Retina (tissue), 1 donor: ENCODE measurements around the gene CLK2.
"Not testable (repeated sequence)": the region's sequence is repeated elsewhere in the genome, so short reads cannot be mapped to it uniquely, and the experiment has no call there.

Source experiments
- DNase-seq: peaks from one replicate; pipeline ENCODE4 v3.0.0-alpha.2; 2016

The CLK2 gene

GRCh38 chr1:155241069-155241679, 32.1 kb downstream of the CLK2 start:
- peak; percentile 74 for DNase-seq

DNA sequence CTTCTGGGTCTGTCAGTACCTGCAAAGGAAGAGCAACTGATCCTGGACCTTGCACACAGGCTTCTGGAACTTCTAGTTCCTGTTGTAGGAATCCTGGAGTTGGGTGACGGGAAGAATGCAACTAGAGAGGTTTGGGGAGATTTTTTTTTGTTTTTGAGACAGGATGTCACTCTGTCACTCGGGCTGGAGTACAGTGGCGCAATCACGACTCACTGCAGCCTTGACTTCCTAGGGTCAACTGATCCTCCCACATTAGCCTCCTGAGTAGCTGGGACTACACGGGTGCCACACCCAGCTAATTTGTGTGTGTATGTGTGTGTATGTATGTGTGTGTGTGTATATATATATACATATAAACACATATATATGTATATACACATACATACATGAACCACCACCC, 36.9 kb downstream of the CLK2 start:
- DNase-seq, result no peak

- DNase-seq, result not testable (repeated sequence)
Observed at GRCh38 chr1:155235375-155235774, 37.9 kb downstream of the CLK2 start.

DNA sequence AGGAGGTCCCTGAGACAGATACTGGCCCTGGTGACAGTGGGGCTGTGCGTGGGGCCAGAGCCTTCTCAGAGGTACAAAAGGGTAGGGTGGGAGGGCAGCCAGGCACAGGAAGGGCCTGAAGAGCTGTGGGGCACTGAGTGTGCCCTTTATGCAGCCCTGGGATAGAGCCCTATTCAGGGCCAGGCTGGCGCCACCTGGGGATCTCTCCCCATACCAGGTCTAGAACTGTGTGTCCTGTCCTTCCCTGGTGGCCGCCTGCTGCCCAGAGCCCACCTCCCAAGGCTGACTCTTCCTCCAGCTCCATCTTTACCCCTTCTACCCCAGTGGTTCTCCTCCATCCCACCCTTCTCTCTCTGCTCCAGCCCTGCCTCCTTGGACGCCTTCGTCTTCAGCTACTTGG, 39.8 kb downstream of the CLK2 start:
- DNase-seq, result not testable (repeated sequence)

- DNase-seq, result not testable (repeated sequence)
Observed at GRCh38 chr1:155232001-155232978, 41.0 kb downstream of the CLK2 start.

DNA sequence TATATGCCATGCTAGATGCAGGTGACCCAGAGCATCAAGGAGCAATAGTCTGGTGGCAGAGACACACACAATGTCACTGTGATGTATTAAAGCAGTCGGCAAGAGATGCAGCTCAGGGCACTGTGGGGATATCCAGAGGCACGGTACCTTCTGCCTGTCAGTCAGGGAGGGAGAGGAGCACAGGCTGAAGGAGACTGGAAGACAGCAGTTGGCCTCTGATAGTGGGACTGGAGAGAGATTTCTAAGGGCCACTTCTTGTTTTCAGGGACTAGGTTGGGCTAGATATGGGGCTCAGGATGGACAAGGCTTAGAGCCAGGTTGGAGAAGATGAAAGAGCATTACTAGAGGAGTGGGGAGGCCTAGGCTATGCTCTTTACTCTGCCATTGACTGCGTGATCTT, 42.0 kb downstream of the CLK2 start:
- DNase-seq, result not testable (repeated sequence)

GRCh38 chr1:155228096-155228427, 45.2 kb downstream of the CLK2 start:
- DNase-seq, result no peak

DNA sequence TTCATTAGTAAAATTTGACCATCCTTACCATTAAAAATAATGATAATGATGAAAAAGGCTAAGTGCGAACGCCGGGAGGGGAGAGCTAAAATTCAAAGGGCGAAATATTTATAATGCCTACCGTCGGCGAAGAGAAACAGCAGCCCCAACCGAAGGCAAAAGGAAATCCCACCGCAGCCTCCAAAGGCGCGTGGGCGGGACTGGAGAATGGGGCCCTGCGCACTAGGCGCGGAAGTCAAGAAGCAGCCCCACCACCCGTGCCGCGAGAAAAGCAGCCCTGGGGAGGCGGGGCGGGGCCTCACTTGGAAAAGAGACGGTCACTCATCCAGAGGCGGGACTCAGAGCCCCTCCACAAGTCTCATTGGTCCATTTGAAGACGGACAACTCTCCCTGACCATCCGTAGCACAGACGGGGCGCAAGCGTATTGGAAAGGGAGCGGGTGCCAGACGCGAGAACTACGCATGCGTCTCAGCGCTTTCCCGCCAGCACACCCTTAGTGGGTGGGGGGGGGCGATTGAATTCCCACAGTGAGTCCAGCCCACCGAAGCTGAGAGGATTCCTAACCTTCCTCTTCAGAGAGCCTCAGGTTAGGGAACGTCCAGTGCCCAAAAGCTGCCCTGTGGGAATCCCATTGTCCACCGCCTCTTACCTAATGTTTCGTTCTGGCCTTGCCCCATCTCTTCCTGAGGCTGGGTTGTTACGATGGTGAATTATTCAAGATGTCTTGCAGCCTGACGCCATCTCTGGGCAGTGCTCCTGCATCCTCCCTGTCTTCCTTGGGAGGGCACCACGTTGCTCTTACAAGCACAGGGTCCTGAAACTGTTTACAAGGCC, 45.8 kb downstream of the CLK2 start:
- DNase-seq, result peak; percentile 99

GRCh38 chr1:155226910-155227260, 46.4 kb downstream of the CLK2 start:
- DNase-seq, result peak; percentile 87

GRCh38 chr1:155226188-155226909, 47.0 kb downstream of the CLK2 start:
- DNase-seq, result peak; percentile 81

DNA sequence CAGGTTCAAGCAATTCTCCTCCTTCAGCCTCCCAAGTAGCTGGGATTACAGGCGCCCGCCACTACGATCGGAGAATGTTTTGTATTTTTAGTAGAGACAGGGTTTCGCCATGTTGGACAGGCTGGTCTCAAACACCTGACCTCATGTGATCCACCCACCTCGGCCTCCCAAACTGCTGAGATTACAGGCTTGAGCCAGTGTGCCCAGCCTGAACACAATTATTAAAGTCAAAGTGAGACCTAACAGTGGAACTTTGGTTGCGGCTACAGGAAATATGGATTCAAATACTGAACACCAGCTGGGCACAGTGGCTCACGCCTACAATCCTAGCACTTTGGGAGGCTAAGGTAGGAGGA, 47.9 kb downstream of the CLK2 start:
- not testable (repeated sequence) for DNase-seq

- no peak for DNase-seq
Observed at GRCh38 chr1:155223047-155223446, 50.3 kb downstream of the CLK2 start.

- DNase-seq, result not testable (repeated sequence)
Observed at GRCh38 chr1:155220211-155220965, 52.9 kb downstream of the CLK2 start.

- DNase-seq, result peak; percentile 66
Observed at GRCh38 chr1:155219592-155220031, 53.7 kb downstream of the CLK2 start.

DNA sequence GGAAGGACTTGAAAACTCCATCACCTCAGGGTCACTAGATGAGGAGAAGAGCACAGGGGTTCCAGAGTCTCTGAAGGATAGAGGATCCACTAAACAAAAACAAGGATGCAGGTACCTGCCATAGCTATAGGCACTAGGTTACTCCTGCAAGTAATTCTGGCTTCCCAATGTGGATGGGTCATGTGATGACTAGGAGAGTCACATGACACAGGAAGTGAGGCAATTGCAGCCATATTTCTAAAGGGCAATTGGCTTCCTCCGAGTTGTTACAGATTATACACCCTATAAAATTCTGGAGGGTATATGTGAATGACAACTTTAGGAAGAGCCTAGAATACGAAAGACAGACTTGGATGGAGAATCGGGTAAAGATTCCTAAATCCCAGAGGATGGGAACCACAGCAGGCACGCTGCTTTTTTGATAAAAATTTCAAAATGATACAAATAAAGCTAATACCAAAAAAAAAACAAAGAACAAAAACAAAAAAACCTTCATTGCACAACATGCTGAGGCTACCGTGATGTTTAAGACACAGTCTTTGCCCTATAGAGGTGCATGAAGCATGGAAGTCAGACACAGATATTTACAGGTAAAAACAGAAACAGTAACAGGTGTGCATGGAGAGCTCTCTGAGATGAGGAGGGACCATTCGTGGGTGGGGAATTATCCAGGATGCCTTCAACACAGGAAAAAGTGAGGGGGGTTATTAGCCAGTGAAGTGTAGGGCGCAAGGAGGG, 54.3 kb downstream of the CLK2 start:
- peak; percentile 67 for DNase-seq

GRCh38 chr1:155214702-155215101, 58.6 kb downstream of the CLK2 start:
- not testable (repeated sequence) for DNase-seq
